B cell (primary cell): ENCODE measurements around the gene CYP27A1. TPM values are rescaled to one million over a fixed set of nuclear protein-coding genes. Genes with fewer than 3 reads are reported as not detected.

Source experiments
- ATAC-seq: fragments of 200-7000 bp; cut with Tn5 transposase; one replicate; pipeline ENCODE4 v1.10.0; 2021; ENCODE audit warnings: low read depth, mild to moderate bottlenecking, moderate number of reproducible peaks, moderate library complexity
- CTCF ChIA-PET: fragments of 350-600 bp; sonication (Branson Sonifier 250); formaldehyde crosslinking; loops from one replicate; lab custom pipeline; 2021; ENCODE audit warnings: antibody characterized with exemption, inconsistent platforms; lab: Charles Lee
- POLR2A ChIA-PET: fragments of 350-600 bp; sonication (Branson Sonifier 250); formaldehyde crosslinking; loops from one replicate; lab custom pipeline; 2021; ENCODE audit warnings: antibody characterized with exemption; lab: Charles Lee
- DNase-seq: peaks from one replicate; pipeline ENCODE4 v3.0.0; 2013
- H2AFZ ChIP-seq: 2 replicates; pipeline ENCODE4 v1.6.1; 2012; ENCODE audit warnings: mild to moderate bottlenecking, low read depth, low read length; ENCODE audit not compliant: insufficient read depth, poor library complexity, severe bottlenecking
- H3K27ac ChIP-seq, 2 donors: 1 replicate in 1 of 2; 2 replicates in 1 of 2; pipeline ENCODE4 v1.5.1; 2012 to 2013; ENCODE audit warnings: low read length in 2 of 2, mild to moderate bottlenecking in 2 of 2, moderate library complexity in 1 of 2
- H3K27me3 ChIP-seq, 4 experiments: fragments of 200-600 bp in 1 of 4; sonication (generic) in 1 of 4; replicated peaks in 1 of 4; 1 replicate in 2 of 4; 2 replicates in 2 of 4; pipeline versions ENCODE4 v1.6.1 to v1.7.0; 2013 to 2016; ENCODE audit warnings: low read length in 3 of 4, mild to moderate bottlenecking in 2 of 4, mixed read lengths in 1 of 4, moderate library complexity in 1 of 4; ENCODE audit not compliant: insufficient read depth in 4 of 4, control insufficient read depth in 3 of 4; ENCODE audit errors: control extremely low read depth in 1 of 4
- H3K36me3 ChIP-seq, 2 experiments: replicated peaks in 1 of 2; 1 replicate in 1 of 2; 2 replicates in 1 of 2; pipeline versions ENCODE4 v1.6.1 to v1.7.1; 2013; ENCODE audit warnings: low read length in 1 of 2; ENCODE audit not compliant: insufficient read depth in 2 of 2, control insufficient read depth in 1 of 2; ENCODE audit errors: control extremely low read depth in 1 of 2, extremely low read depth in 1 of 2
- H3K4me1 ChIP-seq, 2 donors: fragments of 200-600 bp in 1 of 2; sonication (generic) in 1 of 2; 1 replicate in 1 of 2; 2 replicates in 1 of 2; pipeline versions ENCODE4 v1.5.1 to v1.6.1; 2013 to 2017; ENCODE audit warnings: low read length in 2 of 2; ENCODE audit not compliant: control insufficient read depth in 2 of 2, insufficient read depth in 2 of 2
- H3K4me2 ChIP-seq: replicated peaks from 2 replicates; pipeline ENCODE3; 2012; ENCODE audit warnings: mild to moderate bottlenecking, low read depth, low read length; ENCODE audit not compliant: poor library complexity, severe bottlenecking
- H3K4me3 ChIP-seq, 5 experiments: fragments of 200-600 bp in 1 of 5; sonication (generic) in 1 of 5; 1 replicate in 3 of 5; 2 replicates in 2 of 5; pipeline versions ENCODE4 v1.5.1 to v1.7.0; 2011 to 2016; ENCODE audit warnings: low read length in 4 of 5, mild to moderate bottlenecking in 4 of 5, low read depth in 2 of 5, control low read depth in 1 of 5, moderate library complexity in 1 of 5; ENCODE audit not compliant: insufficient read depth in 1 of 5; ENCODE audit errors: control extremely low read depth in 1 of 5, extremely low read depth in 1 of 5
- H3K79me2 ChIP-seq: fragments of 200-600 bp; sonication (generic); one replicate; pipeline ENCODE4 v1.6.0; 2016; ENCODE audit warnings: low read length; ENCODE audit not compliant: control insufficient read depth, insufficient read depth
- H3K9ac ChIP-seq: fragments of 200-600 bp; sonication (generic); 2 replicates; pipeline ENCODE4 v1.6.1; 2017; ENCODE audit warnings: mild to moderate bottlenecking, low read length, moderate library complexity
- H3K9me3 ChIP-seq, 3 donors: one replicate each; pipeline versions ENCODE4 v1.6.1 to v1.7.1; 2013; ENCODE audit warnings: low read length in 2 of 3; ENCODE audit not compliant: control insufficient read depth in 2 of 3, insufficient read depth in 1 of 3; ENCODE audit errors: control extremely low read depth in 1 of 3
- H4K20me1 ChIP-seq: 2 replicates; pipeline ENCODE4 v1.6.0; 2012; ENCODE audit warnings: mild to moderate bottlenecking, low read length; ENCODE audit not compliant: insufficient read depth, control insufficient read depth, poor library complexity, severe bottlenecking
- H3K27ac Mint-ChIP-seq: one replicate; pipeline ENCODE4 v1.8.0; 2021; ENCODE audit warnings: mixed read lengths
- H3K27me3 Mint-ChIP-seq: one replicate; pipeline ENCODE4 v1.8.0; 2021; ENCODE audit warnings: mixed read lengths
- H3K4me1 Mint-ChIP-seq: one replicate; pipeline ENCODE4 v1.8.0; 2021; ENCODE audit warnings: mixed read lengths
- H3K4me3 Mint-ChIP-seq: one replicate; pipeline ENCODE4 v1.8.0; 2021; ENCODE audit warnings: mixed read lengths
- H3K9me3 Mint-ChIP-seq: one replicate; pipeline ENCODE4 v1.8.0; 2022; ENCODE audit warnings: mixed read lengths; ENCODE audit not compliant: insufficient read depth
- CTCF ChIP-seq: fragments of 200-600 bp; IDR thresholded peaks from one replicate; pipeline ENCODE4 v1.8.0; 2022; ENCODE audit warnings: antibody characterized with exemption, mild to moderate bottlenecking
- EZH2 ChIP-seq: IDR thresholded peaks from 2 replicates; pipeline ENCODE4 v1.6.1; 2012; ENCODE audit warnings: borderline replicate concordance, low read depth, mild to moderate bottlenecking, moderate library complexity, low read length; ENCODE audit not compliant: insufficient read depth, poor library complexity, severe bottlenecking
- WGBS: methylation state at CpG from one replicate; pipeline ENCODE4 v1.1.5; 2013; ENCODE audit warnings: missing lambda C conversion rate; ENCODE audit not compliant: insufficient coverage; 5-methylcytosine and 5-hydroxymethylcytosine counted together
- intact Hi-C: fragments of 100-400 bp; cut with micrococcal nuclease; formaldehyde crosslinking; loops from one replicate; pipeline ENCODE4 v1.10.0; 2022
- polyA plus RNA-seq: library from polyadenylated mRNA; depleted of rRNA; stranded (reverse); fragments of >200 nt; gene quantifications from 2 replicates; pipeline ENCODE4 v1.2.3, GENCODE V29; 2012
- total RNA-seq, 2 donors: library from RNA; stranded (reverse); fragments of 120-200 nt in 1 of 2; gene quantifications; 1 replicate in 1 of 2; 2 replicates in 1 of 2; pipeline versions ENCODE4 v1.2.3 to v1.2.4, GENCODE V29; 2013 to 2022

CYP27A1 gene
- total and polyA plus RNA-seq, 2 donors (not counting 1 experiment from before 2014, with no cell fraction given) = 0.39 to 1.1 TPM

- POLR2A ChIA-PET = no interaction called here
- ATAC-seq = no peak
- no peak overlapping the region for H3K27ac Mint-ChIP-seq
These were observed 4.5 kb upstream of the CYP27A1 start for GRCh38 chr2:218777276-218777990.

More at GRCh38 chr2:218777276-218777990, 4.5 kb upstream of the CYP27A1 start:
- H3K4me1 ChIP-seq = peaks cover 6 to 11% of the 10 kb centered on the region in 2 donors
- no peak overlapping the region for H3K4me3 Mint-ChIP-seq
- H4K20me1 ChIP-seq = no peaks in the 10 kb centered on the region
- WGBS = 86% methylated on average over 4 of the region's 9 CpGs
- no peaks in the 10 kb centered on the region for H3K79me2 ChIP-seq
- intact Hi-C loops = no loop called here
- H3K4me3 ChIP-seq = no peak overlapping the region
- H3K36me3 ChIP-seq = no peaks in the 10 kb centered on the region
- peaks cover 0 to 19% (median 12%) of the 10 kb centered on the region in 4 experiments for H3K27me3 ChIP-seq
- H3K27ac ChIP-seq = no peak overlapping the region
- peaks cover 39% of the 10 kb centered on the region for H3K27me3 Mint-ChIP-seq
- H3K4me2 ChIP-seq = no peak overlapping the region
- no peak overlapping the region for H2AFZ ChIP-seq
- no peak overlapping the region for H3K9ac ChIP-seq
- no peak for DNase-seq
- H3K9me3 ChIP-seq = peaks cover 0 to 24% (median 9%) of the 10 kb centered on the region in 3 donors
- CTCF ChIA-PET = no interaction called here
- TF ChIP-seq CTCF = no peak
- TF ChIP-seq EZH2 = no peak
- H3K4me1 Mint-ChIP-seq = peaks cover 6% of the 10 kb centered on the region
- H3K9me3 Mint-ChIP-seq = peaks cover 14% of the 10 kb centered on the region
